ENCODE data around the gene MYL11.
A peak's percentile ranks its signal among the peaks of the same experiment; 100 is the strongest.
"Not testable (repeated sequence)": the region's sequence is repeated elsewhere in the genome, so short reads cannot be mapped to it uniquely, and the experiment has no call there.

The MYL11 gene

DNA sequence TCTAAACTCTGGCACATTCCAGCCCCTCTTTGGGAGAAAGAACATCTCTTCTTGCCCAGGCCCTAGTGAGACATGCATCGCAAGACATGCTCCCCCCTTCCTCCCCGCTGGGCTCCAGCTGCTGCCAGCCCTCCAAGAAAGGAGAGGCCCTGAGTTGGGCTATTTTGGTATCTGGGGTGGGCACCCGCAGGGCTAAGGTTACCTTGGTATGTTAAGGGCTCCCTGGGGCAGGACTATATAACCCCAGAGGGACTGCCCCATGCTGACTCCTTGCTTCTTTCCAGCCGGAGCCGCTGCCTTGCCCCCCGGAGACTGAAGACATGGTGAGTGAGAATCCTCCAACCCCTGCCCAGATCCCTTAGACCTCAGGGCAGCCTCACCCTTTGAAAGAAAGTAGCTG is at the start of gene MYL11:
Gene MYL11 (plus strand): TSS at position 265 of the 400 bp plus-strand sequence. CDS start 56 bp downstream, at position 321.
- DNase-seq = no peak

DNA sequence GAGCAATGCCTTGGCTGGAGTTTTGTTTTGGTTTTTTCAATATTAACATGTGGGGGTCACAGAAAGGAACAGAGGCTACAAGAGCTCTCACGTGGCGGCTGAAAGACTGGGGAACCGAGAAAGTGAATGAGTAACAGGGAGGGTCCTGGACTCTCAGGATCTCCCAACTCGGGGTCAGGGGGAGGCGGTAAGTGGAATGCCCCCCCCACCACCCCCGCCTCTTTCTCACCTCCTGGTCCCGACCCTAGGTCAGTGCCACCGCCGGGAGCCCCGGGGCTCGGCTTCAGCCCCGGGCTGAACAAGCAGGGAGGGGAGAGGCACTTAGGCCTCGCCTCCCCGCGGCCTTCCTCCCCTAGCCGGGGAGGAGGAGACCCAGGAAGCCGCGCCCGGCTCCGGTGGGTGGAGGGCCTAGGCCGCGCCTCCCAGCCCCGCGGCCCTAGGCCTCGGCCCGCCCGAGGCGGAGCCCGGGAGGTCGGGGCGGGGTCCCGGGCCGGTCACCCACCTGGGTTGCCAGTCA is 40.1 kb upstream of the MYL11 start:
- DNase-seq = peak; percentile 91

DNA sequence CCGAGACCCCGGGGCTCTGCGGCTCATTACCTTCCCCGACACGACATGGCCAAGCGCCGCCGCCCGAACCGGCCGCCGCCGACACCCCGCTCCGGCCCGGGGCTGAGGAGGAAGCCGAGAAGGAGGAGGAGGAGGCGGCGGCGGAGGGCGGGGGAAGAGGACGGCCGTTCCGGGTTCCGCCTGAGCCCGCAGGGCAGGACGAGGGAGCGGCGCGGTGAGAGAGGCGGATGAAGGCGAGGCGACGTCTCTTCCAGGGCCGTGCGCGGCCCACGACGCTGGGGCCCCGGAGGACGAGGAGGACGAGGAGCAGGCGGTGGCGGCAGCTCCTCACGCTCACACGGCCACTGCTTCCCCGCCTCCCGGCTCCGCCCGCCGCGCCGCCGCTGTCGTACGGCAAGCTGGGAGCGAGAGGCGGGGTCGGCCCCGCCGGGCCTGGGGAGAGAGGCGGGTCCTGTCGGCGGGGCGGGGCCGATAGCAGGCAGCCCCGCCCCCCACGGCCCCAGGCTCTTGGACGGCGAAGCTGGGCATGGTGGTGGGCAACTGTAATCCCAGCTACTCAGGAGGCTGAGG is 39.5 kb upstream of the MYL11 start:
- DNase-seq = peak; percentile 91

GRCh38 chr16:30335598-30336474 is 38.8 kb upstream of the MYL11 start:
- DNase-seq = peak; percentile 90

- not testable (repeated sequence) for DNase-seq
Observed at GRCh38 chr16:30337964-30338357, 36.6 kb upstream of the MYL11 start.

DNA sequence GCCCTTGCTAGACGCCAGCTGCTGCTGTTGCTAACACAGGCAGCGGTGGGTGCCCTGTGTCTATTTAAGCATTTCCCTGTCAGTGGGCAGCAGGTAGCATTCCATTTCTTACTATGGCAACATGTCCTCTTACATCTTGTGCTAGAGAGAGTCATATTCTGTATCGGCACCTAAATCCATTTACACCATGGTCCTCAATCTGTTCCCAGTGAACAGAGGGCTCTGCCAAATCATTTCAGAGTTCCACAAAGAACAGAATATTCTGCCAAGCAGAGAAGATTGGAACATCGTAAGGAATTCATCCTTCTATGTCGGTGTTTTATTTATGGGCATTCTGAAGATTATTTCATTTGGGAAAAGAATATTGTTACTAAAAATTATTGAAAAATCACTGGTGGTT is 35.9 kb upstream of the MYL11 start:
- not testable (repeated sequence) for DNase-seq

GRCh38 chr16:30340621-30341020 is 34.0 kb upstream of the MYL11 start:
- DNase-seq = no peak

DNA sequence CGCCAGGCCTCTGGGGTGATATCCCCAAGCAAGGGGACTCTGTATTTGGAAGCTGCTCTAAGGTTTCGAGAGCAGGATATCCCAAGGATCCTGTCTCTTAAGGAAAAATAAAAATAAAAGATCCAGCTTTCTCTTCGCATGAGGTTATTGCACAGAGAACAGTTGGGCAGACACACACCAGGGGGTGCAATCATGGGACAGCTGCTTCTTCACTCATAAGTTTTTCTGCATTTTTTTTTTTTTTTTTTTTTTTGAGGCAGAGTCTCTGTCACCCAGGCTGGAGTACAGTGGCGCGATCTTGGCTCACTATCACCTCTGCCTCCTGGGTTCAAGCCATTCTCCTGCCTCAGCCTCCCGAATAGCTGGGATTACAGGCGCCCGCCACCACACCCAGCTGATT is 32.6 kb upstream of the MYL11 start:
- DNase-seq = not testable (repeated sequence)

DNA sequence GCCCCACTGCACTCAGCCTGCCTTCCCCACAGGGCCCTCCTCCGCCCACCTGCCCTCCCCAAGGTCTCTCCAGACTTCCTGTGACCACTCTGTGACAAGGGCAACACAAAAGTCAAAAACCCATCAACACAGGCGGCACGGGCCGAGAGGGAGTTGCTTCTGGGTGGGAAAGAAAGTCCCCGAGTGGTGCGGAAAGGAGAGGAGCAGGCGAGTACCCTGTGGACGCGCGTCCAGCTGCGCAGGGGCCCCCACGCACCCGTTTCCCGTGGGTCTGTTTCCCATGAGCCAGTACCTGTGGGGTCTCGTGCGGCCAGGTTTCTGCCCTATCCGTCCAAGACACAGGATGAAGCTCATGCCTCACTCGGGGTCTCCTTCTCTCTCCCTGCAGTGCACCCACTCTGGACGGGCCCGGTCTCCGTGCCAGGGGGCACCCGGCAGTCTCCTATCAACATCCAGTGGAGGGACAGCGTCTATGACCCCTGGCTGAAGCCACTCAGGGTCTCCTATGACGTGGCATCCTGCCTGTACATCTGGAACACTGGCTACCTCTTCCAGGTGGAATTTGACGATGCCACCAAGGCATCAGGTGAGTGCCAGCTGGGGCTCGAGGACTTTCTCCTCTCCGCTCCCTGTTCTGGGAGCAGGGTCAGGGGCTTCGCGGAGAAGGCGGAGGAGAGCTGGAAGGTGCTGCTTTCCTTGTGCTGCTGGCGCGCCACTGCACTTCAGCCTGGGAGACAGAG is 31.7 kb upstream of the MYL11 start:
- DNase-seq = no peak

GRCh38 chr16:30343491-30343820 is 31.1 kb upstream of the MYL11 start:
- DNase-seq = peak; percentile 80

DNA sequence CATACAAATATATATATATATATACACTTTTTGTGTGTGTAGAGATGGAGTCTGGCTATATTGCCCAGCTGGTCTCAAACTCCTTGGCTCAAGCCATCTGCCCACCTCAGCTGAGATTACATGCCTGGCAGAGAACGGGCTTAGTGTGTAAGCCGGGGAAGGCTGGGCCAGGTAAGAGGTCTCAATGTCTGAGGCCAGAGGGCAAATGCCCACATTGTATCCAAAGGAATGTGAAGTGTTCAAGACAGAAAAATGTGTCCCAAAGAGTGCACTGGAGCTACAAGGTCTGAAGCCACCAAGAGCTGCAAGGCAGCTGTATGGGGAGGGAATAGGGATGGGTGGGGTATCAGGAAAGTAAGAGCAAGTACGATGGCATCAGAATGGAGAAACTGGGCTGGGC is 28.3 kb upstream of the MYL11 start:
- no peak for DNase-seq

GRCh38 chr16:30348113-30348512 is 26.5 kb upstream of the MYL11 start:
- DNase-seq = no peak

DNA sequence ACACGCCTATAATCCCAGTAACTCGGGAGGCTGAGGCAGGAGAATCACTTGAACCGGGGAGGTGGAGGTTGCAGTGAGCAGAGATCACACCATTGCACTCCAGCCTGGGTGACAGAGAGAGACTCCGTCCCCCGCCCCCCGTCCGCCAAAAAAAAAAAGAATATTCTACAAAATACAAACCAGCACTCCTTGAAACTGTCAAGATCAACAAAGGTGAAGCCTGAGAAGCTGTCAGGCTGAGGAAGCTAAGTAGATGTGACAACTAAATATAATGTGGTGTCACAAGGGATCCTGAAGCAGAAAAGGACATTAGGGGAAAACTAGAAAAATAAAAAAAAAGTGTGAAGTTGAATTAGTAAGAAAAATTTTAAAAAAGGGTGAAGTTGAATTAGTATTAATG is 25.7 kb upstream of the MYL11 start:
- DNase-seq = no peak

- DNase-seq = no peak
Observed at GRCh38 chr16:30349675-30350074, 24.9 kb upstream of the MYL11 start.

DNA sequence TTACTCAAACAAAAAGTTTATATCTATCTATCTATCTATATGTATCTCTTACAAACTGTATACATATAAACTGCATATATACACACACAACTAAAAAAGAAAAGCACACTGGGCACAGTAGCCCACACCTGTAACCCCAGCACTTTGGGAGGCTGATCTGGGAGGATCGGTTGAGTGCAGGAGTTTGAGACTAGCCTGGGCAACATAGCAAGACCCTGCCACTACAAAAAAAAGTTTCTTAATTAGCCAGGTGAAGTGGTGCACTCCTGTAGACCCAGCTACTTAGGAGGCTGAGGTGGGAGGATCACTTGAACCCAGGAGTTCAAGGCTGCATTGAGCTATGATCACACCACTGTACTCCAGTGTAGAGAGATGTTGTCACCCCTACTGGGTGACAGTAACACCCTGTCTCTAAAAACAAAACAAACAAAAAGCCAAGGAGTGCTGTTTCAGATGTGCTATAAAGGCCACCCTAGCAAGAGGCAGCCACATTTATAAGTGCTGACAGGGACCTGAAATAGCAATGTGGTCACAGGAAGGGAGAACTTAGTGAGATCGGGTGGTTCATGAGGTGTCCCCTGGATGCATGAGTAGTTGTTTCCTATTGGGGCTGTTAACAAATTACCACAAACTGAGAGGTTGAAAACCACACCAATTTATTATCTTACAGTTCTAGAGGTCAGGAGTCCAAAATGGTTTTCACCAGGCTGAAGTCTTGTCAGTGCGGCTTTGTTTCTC is 24.3 kb upstream of the MYL11 start:
- no peak for DNase-seq

DNA sequence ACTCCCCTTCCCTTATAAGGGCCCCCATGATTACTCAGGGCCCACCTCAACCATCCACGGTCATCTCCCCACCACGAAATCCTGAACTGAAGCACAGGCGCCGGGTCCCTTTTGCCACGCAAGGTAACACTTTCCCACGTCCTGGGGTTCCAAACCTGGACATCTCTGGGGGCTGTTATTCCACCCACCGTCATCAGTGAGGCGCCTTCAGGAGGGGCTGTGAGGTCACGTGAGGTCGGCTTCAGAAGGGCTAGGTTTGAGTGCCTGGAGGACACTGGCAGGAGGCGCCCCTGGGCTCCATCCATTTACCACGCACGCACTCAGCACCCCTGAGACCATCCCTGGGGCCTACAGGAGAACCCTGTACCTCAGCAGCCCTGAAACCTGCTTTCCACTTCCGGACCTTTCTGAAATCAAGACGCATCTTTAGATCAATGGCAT is 23.6 kb upstream of the MYL11 start:
- no peak for DNase-seq

DNA sequence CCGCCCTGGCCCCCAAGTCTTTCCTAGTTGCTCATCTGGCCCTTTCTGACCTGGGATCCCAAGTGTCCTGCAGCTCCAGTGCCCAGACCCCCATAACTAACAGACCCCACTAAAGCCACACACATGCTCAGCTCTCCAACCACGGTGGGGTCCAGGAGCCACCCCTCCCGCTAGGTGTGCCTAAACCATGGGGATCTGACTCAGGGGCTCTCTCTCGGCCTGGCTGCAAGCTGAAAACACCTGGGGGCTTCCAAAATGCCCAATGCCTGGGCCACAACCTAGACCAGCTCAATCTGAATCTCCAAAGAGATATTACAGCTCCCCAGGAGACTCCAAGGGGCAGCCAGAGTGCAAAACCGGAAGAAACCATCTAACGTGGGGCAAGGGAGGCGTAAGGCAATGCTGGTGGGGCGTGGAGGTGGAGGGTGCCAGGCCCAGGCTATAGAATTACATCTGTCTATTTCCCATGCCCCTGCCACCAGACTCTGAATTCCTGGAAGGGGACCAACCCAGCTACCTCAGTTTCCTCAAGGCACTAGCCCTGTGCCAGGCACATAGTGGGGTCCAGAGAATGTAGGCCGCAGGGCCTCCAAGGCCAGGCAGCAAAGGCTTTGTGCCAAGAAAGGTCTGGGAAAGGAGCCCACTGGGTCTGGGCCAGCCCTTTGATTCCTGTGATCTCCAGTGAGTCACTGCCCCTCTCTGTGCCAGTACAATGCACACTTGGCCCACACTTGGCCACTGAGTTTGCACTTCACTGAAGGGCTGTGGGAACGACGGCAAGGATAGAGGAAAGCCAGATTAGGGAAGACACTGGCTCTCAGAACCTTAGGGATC is 22.8 kb upstream of the MYL11 start:
- DNase-seq = no peak

GRCh38 chr16:30352488-30353401 is 21.9 kb upstream of the MYL11 start:
- DNase-seq = no peak

- DNase-seq = no peak
Observed at GRCh38 chr16:30353438-30354129, 21.0 kb upstream of the MYL11 start.

All from RPMI8226 (cell line).